BE2C (cell line): ENCODE data around the gene NPAS2.

Experiments
- DNase-seq: peaks from one replicate; pipeline ENCODE4 v3.0.0-alpha.2; 2020
- H3K27me3 ChIP-seq: fragments of 250-450 bp; sonication (Bioruptor Pico); 2 replicates; pipeline ENCODE4 v1.5.1; 2020; ENCODE audit warnings: mild to moderate bottlenecking
- H3K36me3 ChIP-seq: fragments of 250-450 bp; sonication (Bioruptor Pico); 2 replicates; pipeline ENCODE4 v1.5.1; 2020; ENCODE audit warnings: mild to moderate bottlenecking
- H3K4me1 ChIP-seq: fragments of 250-450 bp; sonication (Bioruptor Pico); 2 replicates; pipeline ENCODE4 v1.5.1; 2020
- H3K4me3 ChIP-seq: 2 replicates; pipeline ENCODE4 v1.5.1; 2011; ENCODE audit warnings: low read depth, low read length
- H3K9me3 ChIP-seq: fragments of 250-450 bp; sonication (Bioruptor Pico); 2 replicates; pipeline ENCODE4 v1.5.1; 2020
- TF ChIP-seq, protein P1 (sequence below): IDR thresholded peaks from 2 replicates; pipeline ENCODE4 v1.5.1; 2012; ENCODE audit warnings: mild to moderate bottlenecking, low read depth, low read length

Gene NPAS2

DNA sequence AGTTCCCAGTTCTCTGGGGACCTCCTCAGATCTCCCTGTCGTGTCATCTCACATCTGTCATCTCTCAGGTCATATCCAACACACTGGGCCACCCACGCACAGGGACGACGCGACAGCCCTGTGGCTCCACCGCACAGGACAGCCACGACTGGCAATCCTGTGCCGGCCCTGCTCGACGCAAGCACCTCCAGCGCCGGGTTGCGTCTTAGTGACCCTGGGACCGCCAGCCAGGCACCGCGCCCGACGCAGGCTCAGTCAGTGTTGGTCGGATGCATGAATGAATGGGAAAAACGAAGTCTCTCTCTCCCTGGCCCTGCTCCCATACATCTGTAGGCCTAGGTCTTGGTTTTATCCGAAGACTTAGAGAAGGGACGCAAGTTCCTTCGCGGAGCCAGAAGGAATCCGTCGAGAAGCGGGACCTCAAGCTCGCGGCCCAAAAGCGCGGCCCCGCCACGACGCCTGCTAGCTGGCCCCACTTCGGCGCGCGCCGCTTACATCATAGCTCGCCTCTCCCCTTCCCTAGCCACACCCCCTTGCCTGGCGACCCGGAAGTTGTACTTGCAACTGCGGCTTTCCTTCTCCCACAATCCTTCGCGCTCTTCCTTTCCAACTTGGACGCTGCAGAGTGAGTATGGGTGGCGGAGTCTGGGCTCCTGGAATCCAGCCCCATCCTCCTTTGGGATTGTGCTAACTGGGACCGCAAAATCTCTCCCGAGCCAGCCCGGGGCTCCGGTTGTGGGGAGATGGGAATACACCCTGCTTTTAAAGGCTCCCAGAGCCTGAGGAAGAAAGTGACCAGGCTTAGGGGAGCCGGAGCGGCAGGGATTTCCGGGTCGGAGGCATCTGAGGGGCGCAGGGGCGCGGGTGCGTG lies 182.0 kb downstream of the NPAS2 start, which contains the start of gene RPL31:
Gene RPL31, plus strand, starts transcription at position 599 of the 871 bp plus-strand sequence. CDS start 413 bp downstream, outside the sequence.
- peak; percentile 92 for DNase-seq
- Histone ChIP-seq H3K36me3 (peaks cover 45% of the 10 kb centered on the region), H3K4me1 (no peaks in the 10 kb centered on the region; the same call in 1 of the 2 replicates), H3K9me3 (no peaks in the 10 kb centered on the region), H3K4me3 (peak within 1 kb of the TSS; percentile 93), H3K27me3 (no peaks in the 10 kb centered on the region)
- TF ChIP-seq, protein P1, sequence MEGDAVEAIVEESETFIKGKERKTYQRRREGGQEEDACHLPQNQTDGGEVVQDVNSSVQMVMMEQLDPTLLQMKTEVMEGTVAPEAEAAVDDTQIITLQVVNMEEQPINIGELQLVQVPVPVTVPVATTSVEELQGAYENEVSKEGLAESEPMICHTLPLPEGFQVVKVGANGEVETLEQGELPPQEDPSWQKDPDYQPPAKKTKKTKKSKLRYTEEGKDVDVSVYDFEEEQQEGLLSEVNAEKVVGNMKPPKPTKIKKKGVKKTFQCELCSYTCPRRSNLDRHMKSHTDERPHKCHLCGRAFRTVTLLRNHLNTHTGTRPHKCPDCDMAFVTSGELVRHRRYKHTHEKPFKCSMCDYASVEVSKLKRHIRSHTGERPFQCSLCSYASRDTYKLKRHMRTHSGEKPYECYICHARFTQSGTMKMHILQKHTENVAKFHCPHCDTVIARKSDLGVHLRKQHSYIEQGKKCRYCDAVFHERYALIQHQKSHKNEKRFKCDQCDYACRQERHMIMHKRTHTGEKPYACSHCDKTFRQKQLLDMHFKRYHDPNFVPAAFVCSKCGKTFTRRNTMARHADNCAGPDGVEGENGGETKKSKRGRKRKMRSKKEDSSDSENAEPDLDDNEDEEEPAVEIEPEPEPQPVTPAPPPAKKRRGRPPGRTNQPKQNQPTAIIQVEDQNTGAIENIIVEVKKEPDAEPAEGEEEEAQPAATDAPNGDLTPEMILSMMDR = no peak

DNA sequence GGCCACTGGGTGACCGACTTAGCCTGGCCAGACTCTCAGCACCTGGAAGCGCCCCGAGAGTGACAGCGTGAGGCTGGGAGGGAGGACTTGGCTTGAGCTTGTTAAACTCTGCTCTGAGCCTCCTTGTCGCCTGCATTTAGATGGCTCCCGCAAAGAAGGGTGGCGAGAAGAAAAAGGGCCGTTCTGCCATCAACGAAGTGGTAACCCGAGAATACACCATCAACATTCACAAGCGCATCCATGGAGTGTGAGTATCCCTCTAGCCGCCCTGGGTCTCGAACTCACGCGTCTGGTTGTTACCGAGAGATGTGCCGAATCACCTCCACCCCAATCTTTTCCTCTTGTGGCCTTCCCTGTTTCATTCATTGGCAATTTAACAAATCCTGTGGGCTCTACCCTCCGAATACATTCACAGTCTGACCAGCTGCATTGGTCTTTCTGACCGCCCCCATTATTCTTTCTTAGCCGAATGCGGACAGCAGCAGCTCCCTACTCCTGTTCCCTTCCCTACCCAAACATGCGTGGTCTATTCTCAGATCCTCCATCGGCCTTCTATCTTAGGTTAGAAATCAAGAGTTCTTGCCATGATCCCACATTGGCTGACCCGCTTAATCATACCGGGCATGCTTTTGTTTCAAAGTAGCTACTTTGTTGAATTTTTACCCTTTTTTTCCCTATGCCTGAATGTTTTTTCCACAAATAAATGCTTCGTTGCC lies 182.8 kb downstream of the NPAS2 start:
- no peaks in the 10 kb centered on the region for H3K9me3 ChIP-seq
- H3K4me1 ChIP-seq = no peaks in the 10 kb centered on the region; the same call in 1 of the 2 replicates
- no peaks in the 10 kb centered on the region for H3K27me3 ChIP-seq
- TF ChIP-seq, protein P1 = no peak
- peak overlapping the region; percentile 93 for H3K4me3 ChIP-seq
- peaks cover 53% of the 10 kb centered on the region for H3K36me3 ChIP-seq
- no peak for DNase-seq

DNA sequence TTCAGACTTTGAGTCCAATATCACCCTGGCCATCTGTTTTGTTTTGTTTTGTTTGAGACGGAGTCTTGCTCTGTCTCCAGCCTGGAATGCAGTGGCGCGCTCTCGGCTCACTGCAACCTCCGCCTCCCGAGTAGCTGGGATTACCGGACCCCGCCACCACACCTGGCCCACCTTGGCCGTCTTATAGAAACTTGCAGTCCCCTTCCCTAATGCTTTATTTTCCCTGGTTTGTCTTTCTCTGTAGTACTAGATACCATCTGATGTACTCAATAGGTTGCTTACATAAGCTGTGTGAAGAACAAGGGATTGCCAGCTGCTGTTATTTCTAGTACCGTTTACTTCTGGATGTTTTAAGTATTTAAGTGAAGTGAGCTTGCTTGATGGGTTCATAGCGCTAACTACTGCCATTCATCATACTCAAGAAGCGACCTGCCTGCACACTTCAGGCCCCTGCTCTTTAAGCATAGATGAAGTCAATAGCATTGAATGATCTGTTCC lies 183.4 kb downstream of the NPAS2 start:
- Histone ChIP-seq H3K36me3 (peaks cover 56% of the 10 kb centered on the region), H3K4me1 (no peaks in the 10 kb centered on the region; the same call in 1 of the 2 replicates)
- TF ChIP-seq, protein P1 = no peak

DNA sequence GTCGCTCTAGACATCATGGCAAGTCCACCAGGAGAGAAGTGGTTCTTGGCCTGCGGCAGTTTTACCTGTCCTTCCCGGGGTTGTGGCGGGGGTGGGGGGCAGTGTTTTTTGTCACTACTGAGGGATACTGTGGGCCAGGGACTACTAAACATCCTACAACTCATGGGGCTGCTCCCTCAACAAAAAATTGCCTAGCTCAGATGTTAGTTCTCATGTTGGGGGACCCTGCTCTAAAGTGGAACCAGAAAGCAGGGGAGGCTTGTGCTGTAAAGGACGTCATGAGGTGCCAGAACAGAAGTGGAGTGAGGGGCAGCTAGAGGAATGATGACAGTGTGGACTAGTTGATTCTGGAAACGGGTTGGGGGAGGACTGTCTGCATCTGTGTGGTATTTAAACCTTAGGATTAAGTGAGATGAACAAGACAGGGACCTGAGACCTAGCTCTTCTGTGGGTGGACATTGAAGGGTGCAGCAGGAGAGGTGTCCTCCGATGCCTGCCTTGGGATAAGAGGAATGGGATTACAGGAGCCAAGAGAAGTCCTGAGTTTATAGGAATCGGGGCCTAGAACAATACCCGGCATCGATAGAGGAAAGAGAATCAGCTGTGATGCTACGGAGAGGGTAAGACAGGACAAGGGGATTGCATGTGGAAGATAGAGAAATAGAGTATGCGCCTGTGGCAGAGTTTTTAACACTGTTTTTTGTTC lies 184.8 kb downstream of the NPAS2 start:
- Histone ChIP-seq H3K36me3 (peaks cover 56% of the 10 kb centered on the region), H3K9me3 (no peaks in the 10 kb centered on the region), H3K4me1 (no peaks in the 10 kb centered on the region; the same call in 1 of the 2 replicates), H3K4me3 (peak overlapping the region; percentile 93), H3K27me3 (no peaks in the 10 kb centered on the region)
- TF ChIP-seq, protein P1 = no peak
- DNase-seq = no peak

More for the DNA sequence above, 183.4 kb downstream of the NPAS2 start:
- Histone ChIP-seq H3K9me3 (no peaks in the 10 kb centered on the region), H3K4me3 (peak overlapping the region; percentile 93), H3K27me3 (no peaks in the 10 kb centered on the region)
- no peak for DNase-seq

DNA sequence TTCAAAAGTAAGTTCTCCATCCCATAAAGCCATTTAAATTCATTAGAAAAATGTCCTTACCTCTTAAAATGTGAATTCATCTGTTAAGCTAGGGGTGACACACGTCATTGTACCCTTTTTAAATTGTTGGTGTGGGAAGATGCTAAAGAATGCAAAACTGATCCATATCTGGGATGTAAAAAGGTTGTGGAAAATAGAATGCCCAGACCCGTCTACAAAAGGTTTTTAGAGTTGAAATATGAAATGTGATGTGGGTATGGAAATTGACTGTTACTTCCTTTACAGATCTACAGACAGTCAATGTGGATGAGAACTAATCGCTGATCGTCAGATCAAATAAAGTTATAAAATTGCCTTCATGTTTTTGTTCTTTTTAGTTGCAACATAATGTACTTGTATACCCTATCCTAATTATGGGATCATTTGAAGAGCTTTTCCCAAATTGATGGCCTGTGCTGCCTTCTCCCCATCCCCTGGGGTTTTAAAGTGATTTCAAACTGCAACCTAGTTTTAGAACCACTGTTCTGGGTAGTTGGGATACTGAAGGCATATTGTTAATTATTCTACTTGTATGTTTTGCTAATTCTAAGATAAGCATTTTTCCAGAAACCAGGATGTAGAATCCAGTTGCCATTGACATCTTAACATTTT lies 186.3 kb downstream of the NPAS2 start:
- no peak for DNase-seq
- H3K27me3 ChIP-seq = no peaks in the 10 kb centered on the region
- no peak overlapping the region for H3K4me3 ChIP-seq
- peaks cover 56% of the 10 kb centered on the region for H3K36me3 ChIP-seq
- H3K9me3 ChIP-seq = no peaks in the 10 kb centered on the region
- H3K4me1 ChIP-seq = no peaks in the 10 kb centered on the region; the same call in 1 of the 2 replicates
- TF ChIP-seq, protein P1 = no peak
